Trophoblast cell (in vitro differentiated cells and primary cell): Measurements from ENCODE around the gene N4BP3.

ENCODE experiments used
- DNase-seq, 2 donors: peaks; one replicate each; pipeline ENCODE4 v3.0.0-alpha.2; 2016
- H2AFZ ChIP-seq: 2 replicates; pipeline ENCODE4 v1.6.1; 2013; ENCODE audit warnings: low read length, moderate library complexity, mild to moderate bottlenecking; ENCODE audit not compliant: insufficient read depth, poor library complexity
- H2AK5ac ChIP-seq: 2 replicates; pipeline ENCODE4 v1.6.1; 2013; ENCODE audit warnings: mild to moderate bottlenecking, low read length
- H2BK120ac ChIP-seq: 2 replicates; pipeline ENCODE4 v1.6.1; 2013; ENCODE audit warnings: low read length, mild to moderate bottlenecking, moderate library complexity; ENCODE audit not compliant: insufficient read depth, poor library complexity
- H2BK12ac ChIP-seq: 2 replicates; pipeline ENCODE4 v1.6.1; 2013; ENCODE audit warnings: mild to moderate bottlenecking, low read length, moderate library complexity
- H2BK5ac ChIP-seq: 2 replicates; pipeline ENCODE4 v1.6.1; 2013; ENCODE audit warnings: low read length, low read depth, moderate library complexity, mild to moderate bottlenecking; ENCODE audit not compliant: poor library complexity
- H3K14ac ChIP-seq: 2 replicates; pipeline ENCODE4 v1.6.1; 2013; ENCODE audit warnings: mild to moderate bottlenecking, low read length
- H3K18ac ChIP-seq: 2 replicates; pipeline ENCODE4 v1.6.1; 2013; ENCODE audit warnings: mild to moderate bottlenecking, low read length
- H3K23ac ChIP-seq: 2 replicates; pipeline ENCODE4 v1.6.1; 2013; ENCODE audit warnings: low read length
- H3K27ac ChIP-seq: 2 replicates; pipeline ENCODE4 v1.5.1; 2013; ENCODE audit warnings: low read depth, mild to moderate bottlenecking, inconsistent platforms, low read length, moderate library complexity
- H3K27me3 ChIP-seq: 2 replicates; pipeline ENCODE4 v1.6.1; 2013; ENCODE audit warnings: inconsistent platforms, mild to moderate bottlenecking, low read length, moderate library complexity; ENCODE audit not compliant: insufficient read depth
- H3K36me3 ChIP-seq, 2 experiments: 1 replicate in 1 of 2; 2 replicates in 1 of 2; pipeline ENCODE4 v1.6.1; 2013; ENCODE audit warnings: low read length in 2 of 2, mild to moderate bottlenecking in 2 of 2, moderate library complexity in 1 of 2; ENCODE audit not compliant: insufficient read depth in 2 of 2, control insufficient read depth in 1 of 2
- H3K4ac ChIP-seq: 2 replicates; pipeline ENCODE4 v1.6.1; 2013; ENCODE audit warnings: low read depth, mild to moderate bottlenecking, low read length, moderate library complexity
- H3K4me1 ChIP-seq, 2 experiments: 1 replicate in 1 of 2; 2 replicates in 1 of 2; pipeline ENCODE4 v1.6.1; 2013; ENCODE audit warnings: low read length in 2 of 2, mild to moderate bottlenecking in 2 of 2, moderate library complexity in 1 of 2; ENCODE audit not compliant: insufficient read depth in 2 of 2, control insufficient read depth in 1 of 2
- H3K4me2 ChIP-seq: 2 replicates; pipeline ENCODE4 v1.6.1; 2013; ENCODE audit warnings: inconsistent platforms, mild to moderate bottlenecking, low read length, moderate library complexity
- H3K4me3 ChIP-seq: 2 replicates; pipeline ENCODE4 v1.5.1; 2013; ENCODE audit warnings: mild to moderate bottlenecking, low read depth, low read length, inconsistent platforms
- H3K79me1 ChIP-seq: one replicate; pipeline ENCODE4 v1.6.1; 2013; ENCODE audit warnings: low read length
- H3K79me2 ChIP-seq: 2 replicates; pipeline ENCODE4 v1.6.1; 2013; ENCODE audit warnings: low read length, mild to moderate bottlenecking; ENCODE audit not compliant: control insufficient read depth, insufficient read depth, poor library complexity
- H3K9ac ChIP-seq: 2 replicates; pipeline ENCODE4 v1.6.1; 2013; ENCODE audit warnings: mild to moderate bottlenecking, low read length
- H3K9me3 ChIP-seq: 2 replicates; pipeline ENCODE4 v1.6.1; 2013; ENCODE audit warnings: low read depth, mild to moderate bottlenecking, control low read depth, inconsistent platforms, low read length; ENCODE audit not compliant: insufficient read depth
- H4K12ac ChIP-seq: 2 replicates; pipeline ENCODE4 v1.6.1; 2013; ENCODE audit warnings: low read depth, mild to moderate bottlenecking, low read length, moderate library complexity
- H4K8ac ChIP-seq: 2 replicates; pipeline ENCODE4 v1.6.1; 2013; ENCODE audit warnings: low read depth, mild to moderate bottlenecking, low read length, moderate library complexity
- H4K91ac ChIP-seq: one replicate; pipeline ENCODE4 v1.6.1; 2013; ENCODE audit warnings: low read depth, mild to moderate bottlenecking, low read length, moderate library complexity
- WGBS: extraction: QIAGEN DNeasy Blood & Tissue Kit; methylation state at CpG from one replicate; pipeline ENCODE4 v1.1.7; 2013; ENCODE audit warnings: missing lambda C conversion rate; ENCODE audit not compliant: insufficient read length, insufficient coverage; ENCODE audit errors: extremely low coverage; 5-methylcytosine and 5-hydroxymethylcytosine counted together

Gene N4BP3

DNA sequence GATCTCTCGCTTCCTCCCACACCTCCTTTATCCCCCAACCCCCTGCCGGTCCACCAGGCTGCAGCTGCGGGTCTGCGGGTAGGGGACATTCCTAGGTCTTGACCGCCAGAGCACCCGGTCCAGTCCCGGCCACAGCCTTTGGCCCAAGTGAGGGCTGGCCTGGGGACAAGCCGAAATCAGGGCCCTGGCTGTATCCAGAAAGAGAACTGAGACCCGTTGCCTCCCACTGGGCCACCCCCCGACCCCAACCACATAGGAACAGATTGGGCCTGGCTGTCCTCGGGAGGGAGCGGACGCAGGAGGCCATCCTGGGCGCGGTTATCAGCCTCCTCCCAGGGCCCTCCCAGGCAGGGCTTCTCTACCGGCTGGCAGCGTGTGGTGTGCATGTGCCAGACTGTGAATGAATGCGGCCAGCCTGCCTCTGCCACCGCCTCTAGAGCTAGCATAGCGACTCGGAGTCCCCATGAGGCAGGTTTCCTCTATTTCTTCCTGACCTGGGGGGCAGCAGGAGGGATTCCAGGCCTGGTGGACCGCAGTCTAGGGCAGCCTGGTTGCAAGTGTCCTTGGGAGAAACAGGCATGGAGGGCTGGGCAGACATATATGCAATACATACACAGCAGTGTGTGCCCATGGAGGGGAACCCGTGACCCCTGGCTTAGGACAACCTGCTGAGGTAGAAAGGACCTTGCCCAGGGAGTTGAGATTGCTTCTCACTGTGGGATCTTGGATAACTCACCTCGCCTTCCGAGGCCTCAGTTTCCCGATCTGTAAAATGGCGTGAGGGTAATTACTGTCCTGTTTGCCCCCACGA is 1.2 kb downstream of the N4BP3 start:
- H3K9me3 ChIP-seq = peaks cover 2% of the 10 kb centered on the region
- H2BK5ac ChIP-seq = no peak overlapping the region
- peaks cover 1 to 2% of the 10 kb centered on the region in 2 experiments for H3K36me3 ChIP-seq
- no peak overlapping the region for H3K23ac ChIP-seq
- no peaks in the 10 kb centered on the region for H3K27me3 ChIP-seq
- WGBS = no CpG with 5 or more reads among the region's 28 CpGs
- peaks cover 23 to 32% of the 10 kb centered on the region in 2 experiments for H3K4me1 ChIP-seq
- no peak overlapping the region for H4K8ac ChIP-seq
- no peak overlapping the region for H3K27ac ChIP-seq
- peaks cover 12% of the 10 kb centered on the region for H3K79me1 ChIP-seq
- peak overlapping the region; percentile 96 for H3K4me2 ChIP-seq
- H3K9ac ChIP-seq = peak overlapping the region; percentile 47
- no peak overlapping the region for H4K12ac ChIP-seq
- no peak overlapping the region for H3K14ac ChIP-seq
- peak; percentile 91 to 92 for DNase-seq
- peaks cover 5% of the 10 kb centered on the region for H3K79me2 ChIP-seq
- peak overlapping the region; percentile 8 for H4K91ac ChIP-seq
- H3K18ac ChIP-seq = peak overlapping the region; percentile 93
- no peak overlapping the region for H2AFZ ChIP-seq
- H2BK12ac ChIP-seq = no peak overlapping the region
- H3K4me3 ChIP-seq = peak overlapping the region; percentile 80
- peak overlapping the region; percentile 12 for H3K4ac ChIP-seq
- peak overlapping the region; percentile 84 for H2BK120ac ChIP-seq
- no peak overlapping the region for H2AK5ac ChIP-seq

- no peak overlapping the region for H4K8ac ChIP-seq
- peaks cover 3 to 7% of the 10 kb centered on the region in 2 experiments for H3K36me3 ChIP-seq
- H3K9ac ChIP-seq = no peak overlapping the region
- H2BK12ac ChIP-seq = no peak overlapping the region
- H2BK5ac ChIP-seq = no peak overlapping the region
- peaks cover 5% of the 10 kb centered on the region for H3K79me2 ChIP-seq
- no CpG with 5 or more reads among the region's 12 CpGs for WGBS
- H3K18ac ChIP-seq = no peak overlapping the region
- H2BK120ac ChIP-seq = no peak overlapping the region
- H3K27ac ChIP-seq = no peak overlapping the region
- no peak overlapping the region for H3K23ac ChIP-seq
- H4K91ac ChIP-seq = no peak overlapping the region
- no peak overlapping the region for H4K12ac ChIP-seq
- DNase-seq = no peak
- H3K27me3 ChIP-seq = no peaks in the 10 kb centered on the region
- H3K4ac ChIP-seq = no peak overlapping the region
- H3K4me2 ChIP-seq = no peak overlapping the region
- H2AK5ac ChIP-seq = no peak overlapping the region
- H3K4me3 ChIP-seq = no peak overlapping the region
- H3K14ac ChIP-seq = no peak overlapping the region
- peaks cover 23 to 32% of the 10 kb centered on the region in 2 experiments for H3K4me1 ChIP-seq
- peaks cover 2% of the 10 kb centered on the region for H3K9me3 ChIP-seq
- H2AFZ ChIP-seq = no peak overlapping the region
- H3K79me1 ChIP-seq = peaks cover 12% of the 10 kb centered on the region
Observed at GRCh38 chr5:178115136-178115813, 1.9 kb downstream of the N4BP3 start.

DNA sequence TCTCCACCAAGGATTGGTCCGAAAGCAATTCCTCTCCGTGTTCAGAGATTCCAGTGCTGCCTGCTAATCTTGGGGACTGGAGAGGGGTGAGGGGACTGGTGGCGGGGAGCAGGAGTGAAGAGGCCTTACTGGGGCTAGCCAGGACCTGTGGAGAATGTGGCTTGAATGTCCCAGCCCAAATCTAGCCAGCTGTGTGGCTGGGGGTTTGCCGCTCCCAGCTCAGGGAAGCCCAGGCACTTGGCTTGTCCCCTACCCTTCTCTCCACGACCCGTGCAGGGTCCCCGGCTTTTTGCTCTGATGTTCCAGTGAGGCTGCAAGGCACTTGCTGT is 2.4 kb downstream of the N4BP3 start:
- Histone ChIP-seq H3K4me2 (peak overlapping the region; percentile 21), H4K12ac (no peak overlapping the region), H4K91ac (no peak overlapping the region), H2BK120ac (no peak overlapping the region), H3K79me1 (peaks cover 12% of the 10 kb centered on the region), H3K9me3 (peaks cover 2% of the 10 kb centered on the region), H3K4me3 (no peak overlapping the region), H2BK5ac (no peak overlapping the region), H3K27ac (no peak overlapping the region), H2AK5ac (no peak overlapping the region), H3K9ac (no peak overlapping the region), H2BK12ac (no peak overlapping the region), H3K18ac (no peak overlapping the region), H3K27me3 (no peaks in the 10 kb centered on the region), H3K4ac (no peak overlapping the region), H2AFZ (no peak overlapping the region), H3K23ac (no peak overlapping the region), H3K79me2 (peaks cover 5% of the 10 kb centered on the region), H4K8ac (no peak overlapping the region), H3K36me3 (peaks cover 7% of the 10 kb centered on the region in 2 experiments), H3K4me1 (peaks cover 23 to 32% of the 10 kb centered on the region in 2 experiments), H3K14ac (no peak overlapping the region)
- WGBS = no CpG with 5 or more reads among the region's 7 CpGs
- DNase-seq = no peak

DNA sequence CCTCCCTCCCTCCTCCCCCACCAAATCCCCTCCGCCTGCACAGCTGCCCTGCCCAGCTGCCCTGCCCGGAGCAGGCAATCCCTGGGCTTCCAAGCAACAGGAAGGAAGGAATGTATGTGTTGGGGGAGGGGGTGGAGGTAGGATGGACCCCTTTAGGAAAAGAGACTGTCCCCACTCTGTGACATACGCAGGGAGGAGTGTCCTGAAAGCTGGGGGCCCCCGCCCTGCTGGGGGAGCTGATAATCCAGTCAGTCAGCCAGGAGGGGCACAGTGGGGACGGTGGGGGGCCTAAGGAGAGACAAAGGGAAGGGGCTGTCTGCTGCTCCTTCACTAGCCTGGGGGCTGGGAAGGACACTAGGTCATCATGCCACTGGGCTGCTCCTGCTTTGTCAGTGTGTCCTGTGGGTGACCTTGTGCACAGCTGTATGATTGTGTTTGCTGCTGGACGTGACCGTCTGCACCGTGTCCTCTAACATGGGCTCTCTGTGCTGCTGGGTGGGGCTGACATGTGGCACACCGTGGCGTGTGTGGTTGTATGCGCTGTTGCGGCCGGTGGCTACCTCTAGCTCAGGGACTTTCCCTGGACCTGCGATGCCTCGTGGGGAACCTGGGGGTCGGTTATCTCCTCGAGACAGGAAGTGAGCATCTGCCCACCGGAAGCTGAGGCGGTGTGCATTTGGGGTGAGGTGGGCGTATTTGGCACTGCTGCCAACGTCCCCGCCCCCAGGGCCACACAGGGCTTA is 3.0 kb downstream of the N4BP3 start:
- no peak overlapping the region for H4K8ac ChIP-seq
- H3K23ac ChIP-seq = no peak overlapping the region
- H3K4me3 ChIP-seq = peak overlapping the region; percentile 45
- H3K4ac ChIP-seq = peak overlapping the region; percentile 16
- no CpG with 5 or more reads among the region's 22 CpGs for WGBS
- peak overlapping the region; percentile 4 for H3K14ac ChIP-seq
- no peak overlapping the region for H4K91ac ChIP-seq
- no peak overlapping the region for H4K12ac ChIP-seq
- peaks cover 2% of the 10 kb centered on the region for H3K9me3 ChIP-seq
- peak overlapping the region; percentile 21 for H2BK12ac ChIP-seq
- no peak overlapping the region for H2AFZ ChIP-seq
- no peak overlapping the region for H3K27ac ChIP-seq
- H3K27me3 ChIP-seq = no peaks in the 10 kb centered on the region
- no peak overlapping the region for H2BK120ac ChIP-seq
- H3K79me1 ChIP-seq = peaks cover 12% of the 10 kb centered on the region
- no peak overlapping the region for H2AK5ac ChIP-seq
- peaks cover 5% of the 10 kb centered on the region for H3K79me2 ChIP-seq
- peak overlapping the region; percentile 16 for H3K18ac ChIP-seq
- H2BK5ac ChIP-seq = no peak overlapping the region
- H3K4me1 ChIP-seq = peaks cover 23 to 32% of the 10 kb centered on the region in 2 experiments
- peaks cover 10 to 11% of the 10 kb centered on the region in 2 experiments for H3K36me3 ChIP-seq
- peak in 1 of 2 donors; percentile 50 for DNase-seq
- H3K4me2 ChIP-seq = peak overlapping the region; percentile 21
- peak overlapping the region; percentile 44 for H3K9ac ChIP-seq
